Measurements from ENCODE around the gene NDFIP2.

GRCh38 chr13:79571147-79571546 lies 90.2 kb downstream of the NDFIP2 start:
- TF ChIP-seq CTCF (IDR thresholded peaks at IDR 0.05) (no peak), POLR2AphosphoS5 (IDR thresholded peaks at IDR 0.05; ENCODE audit: low read depth, low read length) (no peak), REST (IDR thresholded peaks at IDR 0.05; ENCODE audit: insufficient read depth in 1 of 2, low read depth in 2 of 2, low read length in 1 of 2) (no peak)

Measured in Panc1 (cell line).